ENCODE measurements around the gene THBS3. TPM values are rescaled to one million over a fixed set of nuclear protein-coding genes. Genes with fewer than 3 reads are reported as not detected.

Gene THBS3
- total and polyA plus RNA-seq, 2 donors (not counting 1 experiment from before 2014, with no cell fraction given): 36.8 to 39.6 TPM

GRCh38 chr1:155245163-155245524 is 37.4 kb upstream of the THBS3 start:
- Histone ChIP-seq H3K4me1 (ENCODE audit: control insufficient read depth, extremely low read depth, insufficient read depth, low read length) (peaks cover 16% of the 10 kb centered on the region), H3K4me3 (replicated peaks in 1 of 4; ENCODE audit: control extremely low read depth in 1 of 4, insufficient read depth in 1 of 4, low read depth in 3 of 4, low read length in 4 of 4) (peak overlapping the region; percentile 65 to 72 (median 68)), H4K20me1 (ENCODE audit: control insufficient read depth, extremely low read depth, insufficient read depth, low read length) (no peaks in the 10 kb centered on the region), H3K79me2 (ENCODE audit: control insufficient read depth, insufficient read depth, low read length) (peaks cover 6% of the 10 kb centered on the region), H2AFZ (ENCODE audit: low read length) (peak overlapping the region; percentile 96), H3K9me3 (ENCODE audit: control insufficient read depth, insufficient read depth, low read depth, low read length) (no peaks in the 10 kb centered on the region), H3K4me2 (ENCODE audit: extremely low read depth, insufficient read depth, low read length) (peak overlapping the region; percentile 93), H3K9ac (ENCODE audit: insufficient read depth, low read length) (peak overlapping the region; percentile 57), H3K36me3 (ENCODE audit: control insufficient read depth, insufficient read depth, low read length) (peaks cover 10% of the 10 kb centered on the region), H3K27ac (ENCODE audit: insufficient read depth, low read length) (peak overlapping the region; percentile 85), H3K27me3 (ENCODE audit: control insufficient read depth, insufficient read depth, low read length) (no peaks in the 10 kb centered on the region)
- no peak for DNase-seq (ENCODE audit: low read depth in 2 of 2)
- TF ChIP-seq CTCF (conservative IDR thresholded peaks at IDR 0.05 in 1 of 2, IDR thresholded peaks at IDR 0.05 in 1 of 2; ENCODE audit: low read depth in 1 of 2, low read length in 2 of 2): no peak

GRCh38 chr1:155244368-155245162 is 36.9 kb upstream of the THBS3 start:
- no peaks in the 10 kb centered on the region for H3K27me3 ChIP-seq (ENCODE audit: control insufficient read depth, insufficient read depth, low read length)
- TF ChIP-seq CTCF (conservative IDR thresholded peaks at IDR 0.05 in 1 of 2, IDR thresholded peaks at IDR 0.05 in 1 of 2; ENCODE audit: low read depth in 1 of 2, low read length in 2 of 2) (peak in 1 of 2 donors; percentile 12), EZH2 (IDR thresholded peaks at IDR 0.05; ENCODE audit: low read length, missing control alignments) (no peak)
- peak overlapping the region; percentile 57 for H3K9ac ChIP-seq (ENCODE audit: insufficient read depth, low read length)
- peak overlapping the region; percentile 96 for H2AFZ ChIP-seq (ENCODE audit: low read length)
- peak overlapping the region; percentile 93 for H3K4me2 ChIP-seq (ENCODE audit: extremely low read depth, insufficient read depth, low read length)
- peaks cover 16% of the 10 kb centered on the region for H3K4me1 ChIP-seq (ENCODE audit: control insufficient read depth, extremely low read depth, insufficient read depth, low read length)
- H3K36me3 ChIP-seq (ENCODE audit: control insufficient read depth, insufficient read depth, low read length): peaks cover 10% of the 10 kb centered on the region
- DNase-seq (ENCODE audit: low read depth in 2 of 2): peak; percentile 99 to 100
- H3K9me3 ChIP-seq (ENCODE audit: control insufficient read depth, insufficient read depth, low read depth, low read length): no peaks in the 10 kb centered on the region
- no peaks in the 10 kb centered on the region for H4K20me1 ChIP-seq (ENCODE audit: control insufficient read depth, extremely low read depth, insufficient read depth, low read length)
- peak overlapping the region; percentile 85 for H3K27ac ChIP-seq (ENCODE audit: insufficient read depth, low read length)
- peaks cover 6% of the 10 kb centered on the region for H3K79me2 ChIP-seq (ENCODE audit: control insufficient read depth, insufficient read depth, low read length)
- peak overlapping the region; percentile 65 to 72 (median 68) for H3K4me3 ChIP-seq (replicated peaks in 1 of 4; ENCODE audit: control extremely low read depth in 1 of 4, insufficient read depth in 1 of 4, low read depth in 3 of 4, low read length in 4 of 4)

GRCh38 chr1:155242805-155243358 is 35.2 kb upstream of the THBS3 start:
- peak overlapping the region; percentile 84 for H3K4me2 ChIP-seq (ENCODE audit: extremely low read depth, insufficient read depth, low read length)
- H2AFZ ChIP-seq (ENCODE audit: low read length): no peak overlapping the region
- H3K27ac ChIP-seq (ENCODE audit: insufficient read depth, low read length): no peak overlapping the region
- no peak for DNase-seq (ENCODE audit: low read depth in 2 of 2)
- H3K9me3 ChIP-seq (ENCODE audit: control insufficient read depth, insufficient read depth, low read depth, low read length): no peaks in the 10 kb centered on the region
- H3K27me3 ChIP-seq (ENCODE audit: control insufficient read depth, insufficient read depth, low read length): no peaks in the 10 kb centered on the region
- peaks cover 6% of the 10 kb centered on the region for H3K79me2 ChIP-seq (ENCODE audit: control insufficient read depth, insufficient read depth, low read length)
- H4K20me1 ChIP-seq (ENCODE audit: control insufficient read depth, extremely low read depth, insufficient read depth, low read length): no peaks in the 10 kb centered on the region
- peaks cover 16% of the 10 kb centered on the region for H3K4me1 ChIP-seq (ENCODE audit: control insufficient read depth, extremely low read depth, insufficient read depth, low read length)
- H3K4me3 ChIP-seq (replicated peaks in 1 of 4; ENCODE audit: control extremely low read depth in 1 of 4, insufficient read depth in 1 of 4, low read depth in 3 of 4, low read length in 4 of 4): peak overlapping the region; percentile 65 to 72 (median 68)
- TF ChIP-seq EZH2 (IDR thresholded peaks at IDR 0.05; ENCODE audit: low read length, missing control alignments) (no peak), CTCF (conservative IDR thresholded peaks at IDR 0.05 in 1 of 2, IDR thresholded peaks at IDR 0.05 in 1 of 2; ENCODE audit: low read depth in 1 of 2, low read length in 2 of 2) (no peak)
- peaks cover 7% of the 10 kb centered on the region for H3K36me3 ChIP-seq (ENCODE audit: control insufficient read depth, insufficient read depth, low read length)
- H3K9ac ChIP-seq (ENCODE audit: insufficient read depth, low read length): no peak overlapping the region

All from fibroblast of lung (primary cell).